ENCODE results near the gene RELB.

The RELB gene

DNA sequence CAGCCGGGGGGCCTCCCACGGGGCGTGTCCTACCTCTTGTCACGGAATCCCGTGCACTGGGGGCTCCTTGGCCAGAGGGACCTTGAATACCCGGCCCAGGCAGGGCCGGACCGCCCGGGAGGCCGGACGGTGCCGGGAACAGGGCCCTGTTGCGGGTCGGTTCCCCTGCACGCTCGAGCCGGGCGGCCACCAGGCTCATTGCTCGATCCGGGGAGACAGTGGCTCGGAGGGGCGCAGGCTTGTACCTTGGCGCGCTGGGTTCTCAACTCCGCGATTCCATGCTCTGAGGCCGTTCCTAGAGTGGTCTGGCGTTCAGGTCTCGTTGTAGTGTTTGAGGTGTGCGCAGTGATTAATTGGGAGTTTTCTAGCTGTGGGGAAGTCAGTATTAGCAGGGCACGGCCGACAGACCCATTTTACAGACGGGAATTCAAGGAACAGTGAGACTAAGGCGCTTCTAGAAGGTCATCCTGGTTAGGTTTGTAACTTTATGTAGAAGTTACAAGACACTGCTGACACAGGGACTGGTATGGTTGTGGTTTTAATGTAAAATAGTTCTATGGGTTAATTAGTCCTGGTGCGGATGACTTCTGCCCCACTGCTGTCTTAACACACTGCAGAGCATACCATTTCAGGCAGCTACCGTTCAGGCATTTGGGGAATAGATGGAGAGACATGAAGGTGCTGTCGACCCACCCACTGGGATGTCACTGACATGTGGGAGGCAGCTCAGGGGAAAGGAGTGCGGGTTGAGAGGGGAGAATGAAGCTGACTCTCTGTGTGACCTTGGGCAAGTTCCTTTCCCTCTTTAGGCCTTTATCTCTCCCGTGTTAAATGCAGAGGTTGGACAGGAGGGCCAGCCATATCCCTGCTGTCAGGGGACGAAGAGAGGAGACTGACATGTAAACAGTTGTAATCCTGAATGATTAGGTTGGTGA, 45.5 kb upstream of the RELB start:
- Histone ChIP-seq H3K4me3 (ENCODE audit: low read length, poor library complexity, severe bottlenecking) (peak overlapping the region; percentile 95), H3K9ac (ENCODE audit: low read depth, low read length, poor library complexity, severe bottlenecking) (peak overlapping the region; percentile 91), H3K27me3 (ENCODE audit: insufficient read depth, low read length, poor library complexity, severe bottlenecking) (no peaks in the 10 kb centered on the region), H3K4me2 (ENCODE audit: low read depth, low read length, poor library complexity, severe bottlenecking) (peak overlapping the region; percentile 86), H3K36me3 (ENCODE audit: insufficient read depth, low read length) (no peaks in the 10 kb centered on the region; the same call in 1 of the 2 replicates), H3K4me1 (ENCODE audit: insufficient read depth, low read length, poor library complexity, severe bottlenecking) (peaks cover 48% of the 10 kb centered on the region), H2AFZ (ENCODE audit: low read length) (peak overlapping the region; percentile 89), H3F3A (ENCODE audit: low read depth) (no peaks in the 10 kb centered on the region), H3K9me2 (replicated peaks; ENCODE audit: low read depth, low read length) (no peaks in the 10 kb centered on the region), H3K9me3 (ENCODE audit: insufficient read depth, low read depth, low read length) (no peaks in the 10 kb centered on the region), H3K79me2 (ENCODE audit: insufficient read depth, low read length) (peaks cover 61% of the 10 kb centered on the region), H4K20me1 (ENCODE audit: insufficient read depth, low read length, poor library complexity, severe bottlenecking) (peaks cover 18% of the 10 kb centered on the region)
- no peak for TF ChIP-seq EZH2phosphoT487 (IDR thresholded peaks at IDR 0.05; ENCODE audit: borderline replicate concordance)
- TF ChIP-seq, protein P1, sequence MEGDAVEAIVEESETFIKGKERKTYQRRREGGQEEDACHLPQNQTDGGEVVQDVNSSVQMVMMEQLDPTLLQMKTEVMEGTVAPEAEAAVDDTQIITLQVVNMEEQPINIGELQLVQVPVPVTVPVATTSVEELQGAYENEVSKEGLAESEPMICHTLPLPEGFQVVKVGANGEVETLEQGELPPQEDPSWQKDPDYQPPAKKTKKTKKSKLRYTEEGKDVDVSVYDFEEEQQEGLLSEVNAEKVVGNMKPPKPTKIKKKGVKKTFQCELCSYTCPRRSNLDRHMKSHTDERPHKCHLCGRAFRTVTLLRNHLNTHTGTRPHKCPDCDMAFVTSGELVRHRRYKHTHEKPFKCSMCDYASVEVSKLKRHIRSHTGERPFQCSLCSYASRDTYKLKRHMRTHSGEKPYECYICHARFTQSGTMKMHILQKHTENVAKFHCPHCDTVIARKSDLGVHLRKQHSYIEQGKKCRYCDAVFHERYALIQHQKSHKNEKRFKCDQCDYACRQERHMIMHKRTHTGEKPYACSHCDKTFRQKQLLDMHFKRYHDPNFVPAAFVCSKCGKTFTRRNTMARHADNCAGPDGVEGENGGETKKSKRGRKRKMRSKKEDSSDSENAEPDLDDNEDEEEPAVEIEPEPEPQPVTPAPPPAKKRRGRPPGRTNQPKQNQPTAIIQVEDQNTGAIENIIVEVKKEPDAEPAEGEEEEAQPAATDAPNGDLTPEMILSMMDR (conservative IDR thresholded peaks at IDR 0.05; ENCODE audit: low read length), result no peak

DNA sequence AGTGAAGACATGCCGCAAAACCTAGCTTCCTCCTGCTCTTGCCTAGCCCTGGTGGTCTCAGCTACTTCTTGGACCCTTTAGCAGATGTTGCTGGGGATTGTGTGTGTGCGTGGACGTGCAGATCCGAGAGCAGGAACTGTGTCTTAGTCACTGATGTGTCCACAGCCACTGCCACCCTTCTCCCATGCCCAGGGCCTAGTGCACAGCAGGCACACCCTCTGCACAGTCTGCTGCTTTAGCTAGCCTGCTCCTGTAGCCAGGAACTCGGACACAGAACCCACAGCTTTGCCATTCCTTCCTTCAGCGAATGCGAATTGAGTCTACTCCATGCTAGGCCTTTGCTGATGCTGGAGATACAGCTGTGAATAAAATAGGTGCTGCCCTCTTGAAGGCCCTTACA, 43.7 kb upstream of the RELB start:
- peak overlapping the region; percentile 86 for H3K4me2 ChIP-seq (ENCODE audit: low read depth, low read length, poor library complexity, severe bottlenecking)

DNA sequence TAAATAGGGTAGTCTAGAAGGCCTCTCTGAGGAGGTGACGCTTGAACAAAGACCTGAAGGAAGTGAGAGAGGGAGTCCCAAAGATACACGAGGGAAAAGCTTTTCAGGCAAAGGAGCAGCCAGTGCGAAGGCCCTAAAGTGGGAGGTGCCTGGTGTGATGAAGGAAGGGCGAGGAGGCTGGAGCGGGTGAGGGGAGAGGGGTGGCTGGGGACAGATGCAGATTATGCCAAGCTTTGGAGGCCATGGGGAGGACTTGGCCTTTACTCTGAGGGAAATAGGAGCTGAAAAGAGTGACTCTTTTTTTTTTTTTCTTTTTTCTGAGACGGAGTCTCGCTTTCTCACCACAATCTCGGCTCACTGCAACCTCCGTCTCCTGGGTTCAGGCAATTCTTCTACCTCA, 43.2 kb upstream of the RELB start:
- TF ChIP-seq, protein P1 (conservative IDR thresholded peaks at IDR 0.05; ENCODE audit: low read length), result no peak
- no peak for TF ChIP-seq EZH2phosphoT487 (IDR thresholded peaks at IDR 0.05; ENCODE audit: borderline replicate concordance)
- Histone ChIP-seq H3K9me2 (replicated peaks; ENCODE audit: low read depth, low read length) (no peaks in the 10 kb centered on the region), H3K79me2 (ENCODE audit: insufficient read depth, low read length) (peaks cover 73% of the 10 kb centered on the region), H2AFZ (ENCODE audit: low read length) (no peak overlapping the region), H4K20me1 (ENCODE audit: insufficient read depth, low read length, poor library complexity, severe bottlenecking) (peaks cover 18% of the 10 kb centered on the region), H3K4me3 (ENCODE audit: low read length, poor library complexity, severe bottlenecking) (peak overlapping the region; percentile 95), H3K9ac (ENCODE audit: low read depth, low read length, poor library complexity, severe bottlenecking) (peak overlapping the region; percentile 91), H3K4me1 (ENCODE audit: insufficient read depth, low read length, poor library complexity, severe bottlenecking) (peaks cover 48% of the 10 kb centered on the region), H3K9me3 (ENCODE audit: insufficient read depth, low read depth, low read length) (no peaks in the 10 kb centered on the region), H3K27me3 (ENCODE audit: insufficient read depth, low read length, poor library complexity, severe bottlenecking) (no peaks in the 10 kb centered on the region), H3F3A (ENCODE audit: low read depth) (no peaks in the 10 kb centered on the region), H3K4me2 (ENCODE audit: low read depth, low read length, poor library complexity, severe bottlenecking) (peak overlapping the region; percentile 86), H3K36me3 (ENCODE audit: insufficient read depth, low read length) (peaks cover 6% of the 10 kb centered on the region; the same call in 1 of the 2 replicates)

More for the DNA sequence above, 43.7 kb upstream of the RELB start:
- Histone ChIP-seq H3K4me3 (ENCODE audit: low read length, poor library complexity, severe bottlenecking) (peak overlapping the region; percentile 95), H4K20me1 (ENCODE audit: insufficient read depth, low read length, poor library complexity, severe bottlenecking) (peaks cover 18% of the 10 kb centered on the region), H3K27me3 (ENCODE audit: insufficient read depth, low read length, poor library complexity, severe bottlenecking) (no peaks in the 10 kb centered on the region), H3K9me3 (ENCODE audit: insufficient read depth, low read depth, low read length) (no peaks in the 10 kb centered on the region), H3F3A (ENCODE audit: low read depth) (no peaks in the 10 kb centered on the region), H3K79me2 (ENCODE audit: insufficient read depth, low read length) (peaks cover 73% of the 10 kb centered on the region), H3K4me1 (ENCODE audit: insufficient read depth, low read length, poor library complexity, severe bottlenecking) (peaks cover 48% of the 10 kb centered on the region), H3K36me3 (ENCODE audit: insufficient read depth, low read length) (peaks cover 6% of the 10 kb centered on the region; the same call in 1 of the 2 replicates), H3K9ac (ENCODE audit: low read depth, low read length, poor library complexity, severe bottlenecking) (peak overlapping the region; percentile 91), H3K9me2 (replicated peaks; ENCODE audit: low read depth, low read length) (no peaks in the 10 kb centered on the region), H2AFZ (ENCODE audit: low read length) (no peak overlapping the region)
- TF ChIP-seq, protein P1 (conservative IDR thresholded peaks at IDR 0.05; ENCODE audit: low read length), result no peak
- TF ChIP-seq EZH2phosphoT487 (IDR thresholded peaks at IDR 0.05; ENCODE audit: borderline replicate concordance), result no peak

All from Loucy (cell line).